RPMI7951 (cell line): ENCODE data around the gene NOXA1. TPM values are rescaled to one million over a fixed set of nuclear protein-coding genes. Genes with fewer than 3 reads are reported as not detected.
"Not testable (repeated sequence)": the region's sequence is repeated elsewhere in the genome, so short reads cannot be mapped to it uniquely, and the experiment has no call there.

Source experiments
- DNase-seq: peaks from one replicate; pipeline ENCODE4 v3.0.0-alpha.2; 2012; ENCODE audit warnings: low read depth
- total RNA-seq: library from RNA; depleted of rRNA; stranded (reverse); fragments of >200 nt; shearing (Covaris generic); gene quantifications from 2 replicates; pipeline ENCODE4 v1.2.3, GENCODE V29; 2014

The NOXA1 gene
- total RNA-seq, 1 experiment from 2014 or later = not detected

DNA sequence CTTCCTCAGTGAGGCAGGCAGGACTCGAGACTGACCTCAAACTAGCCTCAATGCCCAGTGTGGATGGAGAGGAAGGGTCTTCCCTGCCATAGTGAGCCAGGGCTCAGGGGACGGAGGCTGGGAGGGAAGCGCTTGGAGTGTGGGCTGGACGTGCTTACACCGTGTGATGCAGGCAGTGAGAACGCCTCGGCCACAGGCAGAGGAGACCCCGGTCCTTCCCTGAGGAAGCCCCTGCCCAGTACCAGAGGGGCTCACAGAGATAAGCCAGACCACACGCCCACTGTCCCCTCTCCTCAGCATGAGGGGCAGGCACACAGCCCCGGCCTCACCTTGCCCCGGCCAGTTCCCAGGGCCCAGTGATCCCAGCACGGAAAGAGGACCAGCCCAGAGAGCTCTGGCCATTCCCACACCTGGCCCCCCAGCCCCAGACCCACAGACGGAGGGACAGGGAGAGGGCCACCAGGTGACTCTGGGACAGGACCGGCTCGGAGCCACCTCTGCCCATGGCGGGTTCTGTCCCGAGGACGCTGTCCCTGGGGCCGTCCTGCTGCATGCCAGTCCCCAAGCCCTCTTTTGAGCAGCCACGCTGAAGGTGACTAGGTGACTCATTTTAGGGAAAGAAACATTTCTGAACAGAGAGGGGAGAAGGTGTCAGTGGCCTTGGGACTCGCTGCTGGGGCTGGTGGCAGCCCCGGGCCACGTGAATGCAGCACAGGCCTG lies 42.0 kb downstream of the NOXA1 start:
- no peak for DNase-seq

DNA sequence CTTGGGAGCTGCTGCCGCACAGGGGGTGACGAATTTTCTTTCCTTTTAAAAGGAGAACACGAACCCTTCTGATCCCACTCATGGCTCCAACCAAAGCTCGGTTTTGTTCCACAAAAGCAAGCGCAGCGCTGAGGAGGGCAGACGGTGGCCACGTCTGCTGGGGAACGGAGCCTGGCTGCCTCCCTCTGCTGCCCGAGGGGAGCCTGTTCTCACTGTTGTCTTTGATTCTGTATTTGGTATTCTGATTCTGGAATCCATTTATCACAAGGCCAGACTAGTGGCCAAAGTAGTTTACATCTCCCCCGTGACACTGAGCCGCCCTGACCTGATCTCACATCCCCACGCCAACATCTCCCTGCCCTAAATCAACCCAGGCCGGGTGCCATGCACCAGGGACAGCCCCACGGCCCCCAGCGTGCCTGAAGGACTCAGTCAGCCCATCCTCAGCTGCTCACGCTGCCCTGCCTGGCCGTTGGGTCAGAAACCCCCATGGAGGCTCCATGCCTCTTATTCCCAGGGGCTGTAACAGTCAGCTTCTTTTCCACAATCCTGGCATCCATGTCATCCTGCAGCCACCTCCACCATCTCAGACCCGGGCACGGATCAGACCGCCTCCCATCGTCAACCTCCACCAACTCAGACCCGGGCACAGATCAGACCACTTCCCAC lies 42.7 kb downstream of the NOXA1 start:
- DNase-seq = no peak

DNA sequence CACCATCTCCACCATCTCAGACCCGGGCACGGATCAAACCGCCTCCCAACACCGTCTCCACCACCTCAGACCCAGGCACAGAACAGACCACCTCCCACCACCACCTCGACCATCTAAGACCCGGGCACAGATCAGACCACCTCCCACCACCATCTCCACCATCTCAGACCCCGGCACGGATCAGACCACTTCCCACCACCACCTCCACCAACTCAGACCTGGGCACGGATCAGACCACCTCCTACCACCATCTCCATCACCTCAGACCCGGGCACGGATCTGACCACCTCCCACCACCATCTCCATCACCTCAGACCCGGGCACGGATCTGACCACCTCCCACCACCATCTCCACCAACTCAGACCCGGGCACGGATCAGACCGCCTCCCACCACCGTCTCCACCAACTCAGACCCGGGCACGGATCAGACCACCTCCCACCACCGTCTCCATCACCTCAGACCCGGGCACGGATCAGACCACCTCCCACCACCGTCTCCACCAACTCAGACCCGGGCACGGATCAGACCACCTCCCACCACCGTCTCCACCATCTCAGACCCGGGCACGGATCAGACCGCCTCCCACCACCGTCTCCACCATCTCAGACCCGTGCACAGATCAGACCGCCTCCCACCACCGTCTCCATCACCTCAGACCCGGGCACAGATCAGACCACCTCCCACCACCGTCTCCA lies 43.3 kb downstream of the NOXA1 start:
- not testable (repeated sequence) for DNase-seq

DNA sequence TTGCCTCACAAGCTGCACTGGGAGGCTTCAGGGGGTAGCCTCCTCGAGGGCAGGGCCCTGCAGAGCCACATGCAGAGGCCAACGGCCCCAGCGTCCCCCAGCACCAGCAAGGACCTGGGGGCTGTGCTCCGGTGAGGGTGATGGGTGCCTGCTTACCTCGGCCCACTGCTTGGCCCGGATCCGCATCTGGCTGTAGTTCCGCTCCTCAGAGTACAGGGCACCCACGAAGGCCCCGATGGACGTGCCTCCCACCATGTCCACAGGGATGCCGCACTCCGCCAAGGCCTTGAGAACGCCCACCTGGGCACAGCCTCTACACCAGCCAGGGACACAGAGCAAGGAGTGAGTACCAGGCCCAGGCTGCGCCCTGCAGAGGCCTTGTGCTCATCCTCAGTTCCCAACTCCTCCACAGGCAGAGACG lies 44.0 kb downstream of the NOXA1 start:
- DNase-seq = no peak

- DNase-seq = no peak
Measured at GRCh38 chr9:137467896-137468295, 44.7 kb downstream of the NOXA1 start.

- DNase-seq = no peak
Measured at GRCh38 chr9:137470785-137471184, 47.6 kb downstream of the NOXA1 start.

DNA sequence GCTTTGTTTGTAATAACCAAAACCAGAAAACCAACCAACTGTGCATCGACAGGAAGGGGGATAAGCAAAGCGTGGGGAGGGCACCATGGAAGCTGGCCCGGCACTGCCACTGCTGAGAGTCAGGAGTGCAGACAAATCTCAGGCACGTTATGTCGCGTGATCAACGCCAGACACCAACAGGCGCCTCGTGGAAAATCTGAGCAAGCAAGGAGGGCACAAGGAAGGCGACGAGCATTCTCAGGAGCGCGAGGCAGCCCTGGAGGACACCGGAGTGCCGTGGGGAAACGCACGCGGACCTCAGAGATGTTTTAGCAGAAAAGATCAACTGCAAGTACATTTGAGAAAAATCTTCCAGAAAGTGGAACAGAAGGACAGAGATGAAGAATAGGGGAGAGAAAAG lies 51.1 kb downstream of the NOXA1 start:
- no peak for DNase-seq

DNA sequence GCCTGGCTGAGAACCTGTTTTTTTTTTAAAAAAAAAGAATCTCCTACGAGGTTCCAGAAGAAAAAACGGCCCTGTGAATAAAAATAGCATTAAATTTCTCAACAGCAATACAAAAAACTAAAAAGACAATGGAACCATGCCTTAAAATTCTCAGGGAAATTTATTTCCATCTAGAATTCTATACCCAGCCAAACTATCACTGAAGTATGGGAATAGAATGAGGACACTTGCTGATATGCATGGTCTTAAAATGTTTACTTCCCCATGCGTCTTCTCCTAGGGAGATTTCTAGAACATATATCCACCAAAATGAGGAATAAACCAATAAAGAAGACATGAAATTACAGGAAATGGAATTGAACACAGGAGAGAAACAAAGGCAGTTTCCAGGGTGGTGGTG lies 52.5 kb downstream of the NOXA1 start:
- no peak for DNase-seq

DNA sequence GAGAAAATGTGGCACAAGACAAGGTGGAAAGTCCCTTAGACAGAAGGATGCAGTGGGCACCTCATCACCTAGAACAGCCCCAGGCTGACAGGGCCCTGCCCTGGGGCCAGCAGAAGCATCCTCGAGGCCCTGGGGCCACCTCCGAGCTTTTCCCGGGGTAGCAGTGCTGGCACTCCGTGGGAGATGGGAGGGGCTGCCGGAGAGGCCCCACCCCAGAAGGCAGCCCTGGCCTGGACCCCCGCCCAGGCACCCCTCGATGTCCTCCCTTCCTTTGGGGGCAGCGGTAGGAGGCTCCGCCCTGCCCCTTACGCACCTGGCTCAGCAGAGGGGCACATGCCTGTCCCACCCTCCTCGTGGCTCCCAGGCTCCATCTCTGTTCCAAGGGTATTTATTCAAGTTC lies 53.7 kb downstream of the NOXA1 start:
- DNase-seq = no peak

GRCh38 chr9:137477778-137478612 lies 54.8 kb downstream of the NOXA1 start:
- no peak for DNase-seq

DNA sequence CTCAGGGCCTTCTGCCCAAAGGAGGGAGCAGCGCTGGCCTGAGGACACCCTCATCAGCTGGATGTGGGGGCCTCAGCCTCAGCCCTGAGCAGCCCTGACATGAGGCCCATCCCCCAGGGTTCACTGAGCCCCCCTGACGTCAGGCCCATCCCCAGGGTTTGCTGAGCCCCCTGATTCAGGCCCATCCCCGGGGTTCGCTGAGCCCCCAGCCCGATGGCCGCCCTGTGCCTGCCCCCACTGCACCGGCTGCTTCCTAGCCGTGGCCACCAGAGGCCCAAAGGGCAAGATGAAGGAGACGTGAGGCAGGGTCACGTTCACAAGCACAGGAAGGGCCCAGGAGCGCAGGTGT lies 55.4 kb downstream of the NOXA1 start:
- no peak for DNase-seq

GRCh38 chr9:137478962-137479861 lies 56.0 kb downstream of the NOXA1 start:
- no peak for DNase-seq

GRCh38 chr9:137479892-137480685 lies 56.9 kb downstream of the NOXA1 start:
- DNase-seq = peak; percentile 16

DNA sequence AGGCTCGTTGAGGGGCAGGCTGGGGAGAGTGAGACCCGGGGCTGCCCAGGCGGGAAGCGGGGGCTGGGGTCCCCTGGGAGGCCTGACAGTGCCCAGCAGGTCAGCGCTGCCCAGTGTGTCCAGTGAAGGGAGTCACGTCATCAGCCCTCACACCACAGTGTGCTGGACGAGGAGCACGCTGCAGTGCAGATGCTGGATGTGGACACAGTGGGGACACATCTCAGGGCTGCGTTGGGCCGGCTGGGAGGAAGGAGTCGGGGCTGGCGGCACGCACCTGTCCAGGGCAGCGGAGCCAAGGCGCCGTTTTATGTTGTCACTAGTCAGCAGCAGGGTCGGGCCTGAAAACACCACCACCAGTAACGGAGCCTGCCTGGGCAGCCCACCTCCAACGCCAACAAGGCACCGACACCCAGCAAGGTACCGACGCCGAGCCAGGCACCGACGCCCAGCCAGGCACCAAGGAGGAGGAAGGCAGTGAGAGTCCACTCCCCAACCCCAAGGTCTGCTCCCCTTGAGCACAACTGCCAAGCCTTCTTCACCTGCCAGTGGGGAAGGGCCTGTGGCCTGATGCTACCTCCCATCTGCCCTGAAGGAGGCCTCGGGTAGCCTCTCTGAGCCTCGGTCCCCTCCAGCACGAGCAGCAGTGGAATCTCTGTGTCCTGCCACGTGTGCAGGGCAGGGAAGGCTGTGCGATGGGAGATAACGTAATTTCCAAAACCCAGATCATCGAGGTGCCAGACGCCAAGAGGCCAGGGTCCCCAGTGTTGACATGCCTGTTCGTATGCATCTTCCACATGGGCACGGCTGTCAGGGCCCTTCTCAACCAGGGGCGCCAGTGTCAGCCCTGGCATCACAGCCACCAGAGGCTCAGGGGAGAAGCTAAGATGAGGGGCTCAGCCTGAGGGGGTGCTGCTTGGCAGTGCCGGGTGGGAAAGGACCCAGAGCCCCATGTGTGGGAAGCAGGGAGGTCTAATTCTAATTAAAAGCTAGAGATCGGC lies 57.8 kb downstream of the NOXA1 start:
- DNase-seq = no peak

DNA sequence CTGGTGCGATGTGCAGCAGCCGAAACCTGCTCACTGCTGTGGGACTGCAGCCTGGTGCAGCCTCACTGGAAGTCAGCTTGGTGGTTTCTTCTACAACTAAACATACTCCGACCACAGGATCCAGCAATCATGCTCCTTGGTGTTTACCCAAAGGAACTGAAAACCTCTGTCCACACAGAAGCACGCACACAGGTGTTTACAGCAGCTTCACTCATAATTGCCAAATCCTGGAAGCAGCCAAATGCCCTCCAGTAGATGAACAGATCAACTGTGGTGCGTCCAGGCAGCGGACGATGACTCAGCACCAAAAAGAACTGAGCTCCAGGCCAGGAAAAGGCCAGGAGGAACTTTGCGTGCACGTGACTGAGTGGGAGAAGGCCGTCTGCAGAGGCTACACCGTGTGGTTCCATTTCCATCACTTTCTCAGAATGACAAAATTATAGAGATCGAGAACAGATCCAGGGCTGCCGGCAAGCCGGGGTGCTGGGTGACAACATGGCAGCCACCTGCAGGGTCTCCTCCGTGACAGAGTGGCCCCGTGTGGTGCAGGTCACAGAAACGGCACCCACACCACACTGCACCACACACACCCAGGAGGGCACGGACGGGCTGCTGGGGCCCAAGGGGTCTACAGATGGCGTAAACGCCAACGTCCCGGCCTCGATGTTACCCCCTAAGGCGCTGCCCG lies 59.0 kb downstream of the NOXA1 start:
- peak; percentile 95 for DNase-seq
